ENCODE data around the gene CTDNEP1. TPM values are rescaled to one million over a fixed set of nuclear protein-coding genes. Genes with fewer than 3 reads are reported as not detected.

The CTDNEP1 gene
- total RNA-seq (10 to 100 TPM; 15.2 to 21.9 TPM), polyA plus RNA-seq (10 to 100 TPM; 11.0 to 28.6 TPM)

DNA sequence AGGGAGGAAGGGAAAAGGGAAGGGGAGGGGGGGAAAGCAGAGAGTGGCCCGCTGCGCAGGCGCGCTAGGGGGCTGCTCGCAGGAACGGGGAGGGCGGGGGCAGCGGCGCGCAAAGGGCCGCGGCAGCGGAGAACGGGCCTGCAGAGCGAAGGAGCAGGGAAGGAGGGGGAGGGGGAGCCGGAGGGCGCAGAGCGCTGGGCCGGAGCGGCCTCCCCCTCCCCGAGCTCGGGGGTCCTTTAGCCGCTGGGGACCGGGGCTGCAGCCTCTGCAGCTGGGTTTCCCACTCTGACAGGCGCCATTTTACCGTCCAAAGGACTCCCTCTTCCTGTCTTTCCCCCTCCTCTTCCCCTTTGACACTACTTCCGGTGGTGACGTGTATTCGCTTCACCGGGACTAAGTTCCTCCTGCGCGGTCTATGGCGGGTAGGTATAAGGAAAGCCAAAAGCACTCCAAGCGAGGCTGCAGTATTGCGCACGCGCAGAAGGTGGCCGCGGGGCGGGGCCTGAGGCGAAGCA lies at the start of gene CTDNEP1:
CTDNEP1 (minus strand) TSS at position 74 of the 515 bp plus-strand sequence. CDS start 438 bp downstream, outside the sequence.
- WGBS: under 1% methylated on average over 41 of the region's 41 CpGs
- no peaks in the 10 kb centered on the region for H3K27me3 ChIP-seq (ENCODE audit: control insufficient read depth in 4 of 4, insufficient read depth in 4 of 4, low read length in 3 of 4)
- no peaks in the 10 kb centered on the region for H3K9me3 ChIP-seq (ENCODE audit: control insufficient read depth in 4 of 4, low read length in 3 of 4)
- peaks cover 3 to 33% (median 28%) of the 10 kb centered on the region in 4 donors for H3K4me1 ChIP-seq (ENCODE audit: control insufficient read depth in 4 of 4, insufficient read depth in 4 of 4, low read length in 3 of 4)
- peak within 1 kb of the TSS; percentile 95 to 100 for H3K27ac ChIP-seq (ENCODE audit: low read depth in 1 of 2, low read length in 2 of 2)
- DNase-seq (ENCODE audit: low spot score): peak; percentile 98
- peak within 1 kb of the TSS; percentile 93 to 96 (median 95) for H3K4me3 ChIP-seq (ENCODE audit: low read depth in 1 of 3, low read length in 3 of 3)
- TF ChIP-seq YY1 (IDR thresholded peaks at IDR 0.05): peak; percentile 98
- TF ChIP-seq HNF4G (IDR thresholded peaks at IDR 0.05): no peak
- no peak for TF ChIP-seq HNF4A (conservative IDR thresholded peaks at IDR 0.05)
- TF ChIP-seq TAF1 (conservative IDR thresholded peaks at IDR 0.05): no peak
- TF ChIP-seq RXRA (IDR thresholded peaks at IDR 0.05): no peak
- TF ChIP-seq, protein P1, sequence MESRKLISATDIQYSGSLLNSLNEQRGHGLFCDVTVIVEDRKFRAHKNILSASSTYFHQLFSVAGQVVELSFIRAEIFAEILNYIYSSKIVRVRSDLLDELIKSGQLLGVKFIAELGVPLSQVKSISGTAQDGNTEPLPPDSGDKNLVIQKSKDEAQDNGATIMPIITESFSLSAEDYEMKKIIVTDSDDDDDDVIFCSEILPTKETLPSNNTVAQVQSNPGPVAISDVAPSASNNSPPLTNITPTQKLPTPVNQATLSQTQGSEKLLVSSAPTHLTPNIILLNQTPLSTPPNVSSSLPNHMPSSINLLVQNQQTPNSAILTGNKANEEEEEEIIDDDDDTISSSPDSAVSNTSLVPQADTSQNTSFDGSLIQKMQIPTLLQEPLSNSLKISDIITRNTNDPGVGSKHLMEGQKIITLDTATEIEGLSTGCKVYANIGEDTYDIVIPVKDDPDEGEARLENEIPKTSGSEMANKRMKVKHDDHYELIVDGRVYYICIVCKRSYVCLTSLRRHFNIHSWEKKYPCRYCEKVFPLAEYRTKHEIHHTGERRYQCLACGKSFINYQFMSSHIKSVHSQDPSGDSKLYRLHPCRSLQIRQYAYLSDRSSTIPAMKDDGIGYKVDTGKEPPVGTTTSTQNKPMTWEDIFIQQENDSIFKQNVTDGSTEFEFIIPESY (IDR thresholded peaks at IDR 0.05): no peak
- peak; percentile 89 to 94 for TF ChIP-seq GABPA (IDR thresholded peaks at IDR 0.05 in 1 of 2, conservative IDR thresholded peaks at IDR 0.05 in 1 of 2)
- no peak for TF ChIP-seq RAD21 (IDR thresholded peaks at IDR 0.05)
- TF ChIP-seq, protein P2, sequence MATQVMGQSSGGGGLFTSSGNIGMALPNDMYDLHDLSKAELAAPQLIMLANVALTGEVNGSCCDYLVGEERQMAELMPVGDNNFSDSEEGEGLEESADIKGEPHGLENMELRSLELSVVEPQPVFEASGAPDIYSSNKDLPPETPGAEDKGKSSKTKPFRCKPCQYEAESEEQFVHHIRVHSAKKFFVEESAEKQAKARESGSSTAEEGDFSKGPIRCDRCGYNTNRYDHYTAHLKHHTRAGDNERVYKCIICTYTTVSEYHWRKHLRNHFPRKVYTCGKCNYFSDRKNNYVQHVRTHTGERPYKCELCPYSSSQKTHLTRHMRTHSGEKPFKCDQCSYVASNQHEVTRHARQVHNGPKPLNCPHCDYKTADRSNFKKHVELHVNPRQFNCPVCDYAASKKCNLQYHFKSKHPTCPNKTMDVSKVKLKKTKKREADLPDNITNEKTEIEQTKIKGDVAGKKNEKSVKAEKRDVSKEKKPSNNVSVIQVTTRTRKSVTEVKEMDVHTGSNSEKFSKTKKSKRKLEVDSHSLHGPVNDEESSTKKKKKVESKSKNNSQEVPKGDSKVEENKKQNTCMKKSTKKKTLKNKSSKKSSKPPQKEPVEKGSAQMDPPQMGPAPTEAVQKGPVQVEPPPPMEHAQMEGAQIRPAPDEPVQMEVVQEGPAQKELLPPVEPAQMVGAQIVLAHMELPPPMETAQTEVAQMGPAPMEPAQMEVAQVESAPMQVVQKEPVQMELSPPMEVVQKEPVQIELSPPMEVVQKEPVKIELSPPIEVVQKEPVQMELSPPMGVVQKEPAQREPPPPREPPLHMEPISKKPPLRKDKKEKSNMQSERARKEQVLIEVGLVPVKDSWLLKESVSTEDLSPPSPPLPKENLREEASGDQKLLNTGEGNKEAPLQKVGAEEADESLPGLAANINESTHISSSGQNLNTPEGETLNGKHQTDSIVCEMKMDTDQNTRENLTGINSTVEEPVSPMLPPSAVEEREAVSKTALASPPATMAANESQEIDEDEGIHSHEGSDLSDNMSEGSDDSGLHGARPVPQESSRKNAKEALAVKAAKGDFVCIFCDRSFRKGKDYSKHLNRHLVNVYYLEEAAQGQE (IDR thresholded peaks at IDR 0.05): no peak
- TF ChIP-seq, protein P3, sequence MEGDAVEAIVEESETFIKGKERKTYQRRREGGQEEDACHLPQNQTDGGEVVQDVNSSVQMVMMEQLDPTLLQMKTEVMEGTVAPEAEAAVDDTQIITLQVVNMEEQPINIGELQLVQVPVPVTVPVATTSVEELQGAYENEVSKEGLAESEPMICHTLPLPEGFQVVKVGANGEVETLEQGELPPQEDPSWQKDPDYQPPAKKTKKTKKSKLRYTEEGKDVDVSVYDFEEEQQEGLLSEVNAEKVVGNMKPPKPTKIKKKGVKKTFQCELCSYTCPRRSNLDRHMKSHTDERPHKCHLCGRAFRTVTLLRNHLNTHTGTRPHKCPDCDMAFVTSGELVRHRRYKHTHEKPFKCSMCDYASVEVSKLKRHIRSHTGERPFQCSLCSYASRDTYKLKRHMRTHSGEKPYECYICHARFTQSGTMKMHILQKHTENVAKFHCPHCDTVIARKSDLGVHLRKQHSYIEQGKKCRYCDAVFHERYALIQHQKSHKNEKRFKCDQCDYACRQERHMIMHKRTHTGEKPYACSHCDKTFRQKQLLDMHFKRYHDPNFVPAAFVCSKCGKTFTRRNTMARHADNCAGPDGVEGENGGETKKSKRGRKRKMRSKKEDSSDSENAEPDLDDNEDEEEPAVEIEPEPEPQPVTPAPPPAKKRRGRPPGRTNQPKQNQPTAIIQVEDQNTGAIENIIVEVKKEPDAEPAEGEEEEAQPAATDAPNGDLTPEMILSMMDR (IDR thresholded peaks at IDR 0.05; ENCODE audit: low read depth, low read length, missing input control): no peak
- peak in 1 of 2 donors; percentile 81 for TF ChIP-seq JUND (IDR thresholded peaks at IDR 0.05)
- TF ChIP-seq NR2F2 (IDR thresholded peaks at IDR 0.05): no peak
- peak within 1 kb of the TSS; percentile 92 to 95 for H3K9ac ChIP-seq (ENCODE audit: low read depth in 1 of 2, low read length in 2 of 2)
- peaks cover under 1 to 18% (median 8%) of the 10 kb centered on the region in 4 donors for H3K36me3 ChIP-seq (ENCODE audit: control insufficient read depth in 4 of 4, insufficient read depth in 3 of 4, low read depth in 1 of 4, low read length in 3 of 4)

DNA sequence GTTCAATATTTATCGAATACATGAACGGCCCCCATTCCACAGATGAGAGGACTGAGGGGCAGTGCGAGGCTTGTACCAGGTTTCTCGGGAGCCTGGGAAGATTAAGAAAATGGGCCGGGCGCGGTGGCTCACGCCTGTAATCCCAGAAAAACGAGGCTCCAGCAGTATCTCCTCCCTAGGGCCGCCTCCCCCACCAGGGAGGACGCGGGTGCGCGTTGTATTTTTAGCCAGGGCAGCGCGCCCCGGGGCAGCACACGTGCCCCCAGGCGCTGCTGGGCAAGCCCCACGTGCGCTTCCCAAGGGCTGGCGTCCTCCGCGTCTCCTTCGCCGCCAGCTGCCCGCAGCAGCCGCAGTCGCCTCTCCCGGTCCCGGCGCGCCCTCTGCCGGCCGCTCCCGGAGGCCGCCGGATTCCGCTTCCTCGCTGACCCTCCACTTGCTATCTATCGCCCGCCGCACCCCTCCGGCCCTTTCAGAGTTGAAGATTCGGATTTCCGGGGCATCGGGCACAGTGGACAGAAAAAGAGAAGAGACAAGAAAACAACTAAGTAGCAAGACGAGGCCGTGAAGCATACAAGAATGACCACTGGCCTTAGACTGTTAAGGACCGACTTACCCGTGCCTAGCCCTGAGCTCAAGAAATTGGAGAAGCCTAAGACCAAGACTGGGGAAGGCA lies 44.8 kb upstream of the CTDNEP1 start:
- H3K9me3 ChIP-seq (ENCODE audit: control insufficient read depth in 4 of 4, low read length in 3 of 4): no peaks in the 10 kb centered on the region
- H3K9ac ChIP-seq (ENCODE audit: low read depth in 1 of 2, low read length in 2 of 2): no peak overlapping the region
- H3K36me3 ChIP-seq (ENCODE audit: control insufficient read depth in 4 of 4, insufficient read depth in 3 of 4, low read depth in 1 of 4, low read length in 3 of 4): no peaks in the 10 kb centered on the region
- peaks cover 11 to 28% (median 17%) of the 10 kb centered on the region in 4 donors for H3K4me1 ChIP-seq (ENCODE audit: control insufficient read depth in 4 of 4, insufficient read depth in 4 of 4, low read length in 3 of 4)
- DNase-seq (ENCODE audit: low spot score): peak; percentile 88
- H3K27me3 ChIP-seq (ENCODE audit: control insufficient read depth in 4 of 4, insufficient read depth in 4 of 4, low read length in 3 of 4): no peaks in the 10 kb centered on the region
- H3K4me3 ChIP-seq (ENCODE audit: low read depth in 1 of 3, low read length in 3 of 3): no peak overlapping the region
- no peak overlapping the region for H3K27ac ChIP-seq (ENCODE audit: low read depth in 1 of 2, low read length in 2 of 2)
- TF ChIP-seq HNF4A (conservative IDR thresholded peaks at IDR 0.05): no peak
- no peak for TF ChIP-seq FOXA1 (IDR thresholded peaks at IDR 0.05)
- no peak for TF ChIP-seq EGR1 (IDR thresholded peaks at IDR 0.05; ENCODE audit: low read depth in 2 of 2)
- TF ChIP-seq TAF1 (conservative IDR thresholded peaks at IDR 0.05): no peak
- no peak for TF ChIP-seq GABPA (IDR thresholded peaks at IDR 0.05 in 1 of 2, conservative IDR thresholded peaks at IDR 0.05 in 1 of 2)
- peak; percentile 89 to 93 for TF ChIP-seq RAD21 (IDR thresholded peaks at IDR 0.05)
- TF ChIP-seq SP1 (IDR thresholded peaks at IDR 0.05): peak; percentile 10
- TF ChIP-seq, protein P3 (IDR thresholded peaks at IDR 0.05; ENCODE audit: low read depth, low read length, missing input control): peak; percentile 88
- WGBS: 6% methylated on average over 51 of the region's 51 CpGs
